GM19351 (cell line): ENCODE results near the gene LRIT1.
"Not testable (repeated sequence)": the region's sequence is repeated elsewhere in the genome, so short reads cannot be mapped to it uniquely, and the experiment has no call there.

Experiments used
- ATAC-seq: cut with Tn5 transposase; IDR thresholded peaks from one replicate; pipeline ENCODE4 v1.9.1; 2021; ENCODE audit warnings: mild to moderate bottlenecking, moderate library complexity; ENCODE audit not compliant: unreplicated experiment

LRIT1 gene, protein sequence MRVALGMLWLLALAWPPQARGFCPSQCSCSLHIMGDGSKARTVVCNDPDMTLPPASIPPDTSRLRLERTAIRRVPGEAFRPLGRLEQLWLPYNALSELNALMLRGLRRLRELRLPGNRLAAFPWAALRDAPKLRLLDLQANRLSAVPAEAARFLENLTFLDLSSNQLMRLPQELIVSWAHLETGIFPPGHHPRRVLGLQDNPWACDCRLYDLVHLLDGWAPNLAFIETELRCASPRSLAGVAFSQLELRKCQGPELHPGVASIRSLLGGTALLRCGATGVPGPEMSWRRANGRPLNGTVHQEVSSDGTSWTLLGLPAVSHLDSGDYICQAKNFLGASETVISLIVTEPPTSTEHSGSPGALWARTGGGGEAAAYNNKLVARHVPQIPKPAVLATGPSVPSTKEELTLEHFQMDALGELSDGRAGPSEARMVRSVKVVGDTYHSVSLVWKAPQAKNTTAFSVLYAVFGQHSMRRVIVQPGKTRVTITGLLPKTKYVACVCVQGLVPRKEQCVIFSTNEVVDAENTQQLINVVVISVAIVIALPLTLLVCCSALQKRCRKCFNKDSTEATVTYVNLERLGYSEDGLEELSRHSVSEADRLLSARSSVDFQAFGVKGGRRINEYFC

GRCh38 chr10:84241185-84241790 lies at the start of gene LRIT1:
Gene LRIT1, minus strand, starts transcription at chr10:84241546. Its CDS starts 107 bp downstream, at chr10:84241439.
- no peak for ATAC-seq

DNA sequence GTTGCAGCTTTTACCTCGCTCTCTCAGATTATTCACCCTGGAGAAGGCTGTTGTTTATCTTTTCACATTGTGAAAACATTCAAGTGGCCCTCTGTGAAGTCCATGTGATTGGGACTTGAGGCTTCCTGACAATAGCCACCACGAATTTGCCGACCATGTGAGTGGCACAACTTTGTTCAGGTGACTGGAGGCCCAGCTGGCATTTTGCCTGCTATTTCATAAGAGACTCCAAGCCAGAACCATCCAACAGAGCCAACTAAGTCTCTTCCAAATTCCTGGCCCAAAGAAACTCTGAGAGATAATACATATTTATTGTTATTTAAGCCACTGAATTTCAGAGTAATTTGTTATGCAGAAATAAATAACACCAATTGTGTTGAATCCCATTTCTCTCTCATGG lies 48.9 kb upstream of the LRIT1 start:
- no peak for ATAC-seq

DNA sequence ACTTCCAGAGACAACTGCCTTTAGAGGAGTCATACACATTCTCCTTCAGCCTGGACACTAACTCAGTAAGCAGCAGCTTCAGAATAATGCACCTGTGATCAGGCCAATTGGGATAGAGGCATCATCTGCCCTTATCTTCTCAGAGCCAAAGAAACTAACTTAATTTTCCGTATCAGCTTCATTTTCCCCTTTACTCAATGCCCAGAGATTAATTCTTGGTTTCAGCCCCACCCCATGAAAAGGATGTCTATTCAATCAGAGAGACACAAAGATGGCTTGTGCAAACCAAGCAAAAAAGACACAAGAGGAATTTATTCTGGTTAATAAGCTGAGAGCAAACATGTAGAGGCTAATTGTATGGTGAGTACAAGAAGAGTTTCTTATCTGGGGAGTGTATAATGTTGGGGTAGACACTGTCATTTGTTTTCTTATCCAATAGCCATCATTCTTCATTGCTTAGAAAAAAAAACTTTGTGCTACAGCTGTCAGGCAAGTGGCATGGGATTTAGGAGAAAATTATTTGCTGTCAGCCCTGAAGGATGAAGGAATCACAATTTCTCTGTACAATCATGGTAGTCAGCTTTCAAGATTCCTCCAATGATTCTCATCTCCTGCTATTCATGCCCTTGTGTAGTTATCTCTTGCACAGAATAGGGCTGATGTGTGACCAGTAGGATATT lies 48.3 kb upstream of the LRIT1 start:
- no peak for ATAC-seq

DNA sequence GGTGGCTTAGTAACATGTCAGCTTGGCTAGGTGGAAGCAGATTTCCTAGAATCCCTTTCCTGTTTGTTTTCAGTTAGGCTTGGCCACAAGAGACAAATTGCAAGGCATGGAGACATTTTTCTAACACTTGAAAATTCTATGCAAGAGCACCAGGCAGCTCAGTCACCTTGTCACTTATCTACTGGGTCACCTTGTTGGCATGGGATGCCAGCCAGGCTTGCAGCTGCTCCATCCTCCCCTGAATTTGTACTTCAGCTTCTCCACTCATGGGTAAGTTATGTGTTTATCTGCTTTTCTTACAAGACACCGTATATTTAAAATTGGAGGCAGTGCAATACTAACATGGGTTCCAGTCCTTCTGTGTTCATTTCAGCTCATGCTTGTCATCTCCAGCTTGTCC lies 46.8 kb upstream of the LRIT1 start:
- no peak for ATAC-seq

- no peak for ATAC-seq
Observed at GRCh38 chr10:84286695-84287094, 45.3 kb upstream of the LRIT1 start.

DNA sequence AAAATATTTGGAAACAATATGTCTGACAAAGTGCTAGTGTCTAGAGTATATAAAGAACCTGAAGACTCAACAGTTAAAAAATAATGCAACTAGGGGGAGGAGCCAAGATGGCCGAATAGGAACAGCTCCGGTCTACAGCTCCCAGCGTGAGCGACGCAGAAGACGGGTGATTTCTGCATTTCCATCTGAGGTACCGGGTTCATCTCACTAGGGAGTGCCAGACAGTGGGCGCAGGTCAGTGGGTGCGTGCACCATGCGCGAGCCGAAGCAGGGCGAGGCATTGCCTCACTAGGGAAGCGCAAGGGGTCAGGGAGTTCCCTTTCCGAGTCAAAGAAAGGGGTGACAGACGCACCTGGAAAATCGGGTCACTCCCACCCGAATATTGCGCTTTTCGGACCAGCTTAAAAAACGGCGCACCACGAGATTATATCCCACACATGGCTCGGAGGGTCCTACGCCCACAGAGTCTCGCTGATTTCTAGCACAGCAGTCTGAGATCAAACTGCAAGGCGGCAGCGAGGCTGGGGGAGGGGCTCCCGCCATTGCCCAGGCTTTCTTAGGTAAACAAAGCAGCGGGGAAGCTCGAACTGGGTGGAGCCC lies 38.6 kb upstream of the LRIT1 start:
- ATAC-seq, result not testable (repeated sequence)

DNA sequence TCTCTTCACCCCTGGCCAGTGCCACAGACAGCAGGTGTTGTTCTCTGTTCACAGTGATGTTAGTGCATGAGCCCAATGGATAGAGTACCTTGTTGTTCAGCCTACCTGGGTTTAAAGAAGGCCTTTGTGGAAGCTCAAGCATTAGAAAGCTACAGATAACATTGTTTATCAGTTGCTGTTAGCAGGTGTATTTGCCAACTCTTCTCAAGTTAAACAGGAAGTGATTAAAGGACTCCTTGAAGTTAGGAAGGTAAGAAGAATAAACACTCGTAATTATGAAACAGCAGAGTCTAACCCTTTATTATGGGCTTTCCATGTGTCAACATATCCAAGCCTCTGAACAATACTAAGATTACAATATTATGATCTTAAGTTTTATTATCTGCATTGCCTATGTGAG lies 29.4 kb upstream of the LRIT1 start:
- no peak for ATAC-seq

DNA sequence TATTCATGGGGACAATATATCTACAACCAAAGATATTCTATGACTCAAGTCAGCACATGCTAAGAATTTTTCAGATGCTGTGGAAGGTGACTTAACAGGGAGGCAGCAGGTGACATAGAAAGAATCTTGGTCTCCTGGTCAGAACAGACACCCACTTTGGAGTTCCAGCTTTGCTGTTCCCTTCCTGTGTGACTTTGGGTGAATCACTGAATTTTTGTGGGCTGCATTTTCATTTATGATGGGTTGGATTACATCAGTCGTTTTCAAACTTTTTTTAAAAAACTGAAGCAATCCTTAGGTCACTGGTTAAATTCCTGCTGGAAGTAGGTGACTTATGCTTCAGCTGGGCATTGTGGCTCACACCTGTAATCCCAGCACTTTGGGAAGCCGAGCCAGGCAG lies 28.4 kb upstream of the LRIT1 start:
- ATAC-seq, result no peak

DNA sequence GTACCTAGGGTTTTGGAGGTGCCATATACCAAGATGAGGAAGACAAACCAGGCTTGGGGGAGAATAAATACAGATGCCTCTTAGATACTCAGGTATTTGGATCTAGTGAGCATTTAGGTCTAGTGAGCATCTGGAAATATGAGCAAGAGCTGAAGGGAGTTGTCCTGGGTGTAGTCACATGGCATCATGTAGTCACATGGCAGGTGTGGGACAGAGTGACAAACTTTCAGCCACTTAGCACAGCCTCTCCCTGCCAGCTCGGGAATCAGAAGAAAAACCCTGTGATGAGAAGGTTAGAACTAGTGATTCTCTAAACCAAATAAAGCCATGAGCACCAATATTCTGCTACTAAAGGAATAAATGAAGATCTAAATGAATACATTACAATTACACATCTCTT lies 27.8 kb upstream of the LRIT1 start:
- no peak for ATAC-seq

DNA sequence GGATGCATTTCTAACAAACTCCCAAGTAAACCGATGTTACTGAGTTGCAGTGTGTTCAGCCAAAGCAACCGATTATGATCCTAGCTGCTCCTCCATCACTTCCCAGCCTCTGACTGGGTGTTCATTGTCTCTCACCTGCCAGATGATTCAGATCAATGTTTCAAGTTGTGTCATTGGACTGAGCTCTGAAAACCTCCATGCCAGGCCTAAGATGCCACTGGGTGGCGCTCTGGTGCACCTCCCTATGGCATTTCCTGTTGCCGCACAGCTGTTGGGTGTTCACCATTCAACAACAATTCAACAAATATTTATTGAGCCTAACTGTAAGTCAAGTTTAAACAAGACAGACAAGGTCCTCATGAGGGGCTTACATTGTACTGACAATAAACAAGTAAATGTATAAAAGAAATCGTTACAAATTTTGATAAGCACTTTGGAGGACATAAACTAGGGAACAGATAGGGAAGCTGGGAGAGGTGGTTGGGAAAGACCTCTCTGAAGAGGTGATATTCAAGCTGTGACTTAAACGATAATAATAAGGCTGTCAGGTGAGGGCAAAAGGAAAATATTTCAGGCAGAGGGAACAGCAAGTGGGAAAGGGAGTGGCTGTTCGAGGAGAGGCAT lies 26.3 kb upstream of the LRIT1 start:
- peak; percentile 72 for ATAC-seq

DNA sequence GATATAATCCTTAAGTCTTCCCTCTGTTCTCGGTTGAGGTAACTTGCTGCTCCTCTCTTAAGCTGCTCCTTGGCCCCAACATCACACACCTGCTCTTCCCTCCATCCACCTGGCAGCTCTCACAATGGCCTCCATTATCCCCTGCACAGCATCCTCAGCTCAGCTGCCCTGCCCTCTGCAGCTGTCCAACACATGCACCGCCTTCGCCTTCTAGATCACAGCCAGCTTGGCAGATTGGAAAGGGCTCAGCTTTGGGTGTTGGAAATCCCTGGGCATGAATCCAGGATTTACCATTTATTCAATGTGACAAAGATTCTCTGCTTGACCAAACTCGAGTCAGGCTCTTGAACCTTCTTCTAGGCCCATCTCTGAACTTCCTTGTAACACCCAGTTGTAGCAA lies 24.1 kb upstream of the LRIT1 start:
- no peak for ATAC-seq

DNA sequence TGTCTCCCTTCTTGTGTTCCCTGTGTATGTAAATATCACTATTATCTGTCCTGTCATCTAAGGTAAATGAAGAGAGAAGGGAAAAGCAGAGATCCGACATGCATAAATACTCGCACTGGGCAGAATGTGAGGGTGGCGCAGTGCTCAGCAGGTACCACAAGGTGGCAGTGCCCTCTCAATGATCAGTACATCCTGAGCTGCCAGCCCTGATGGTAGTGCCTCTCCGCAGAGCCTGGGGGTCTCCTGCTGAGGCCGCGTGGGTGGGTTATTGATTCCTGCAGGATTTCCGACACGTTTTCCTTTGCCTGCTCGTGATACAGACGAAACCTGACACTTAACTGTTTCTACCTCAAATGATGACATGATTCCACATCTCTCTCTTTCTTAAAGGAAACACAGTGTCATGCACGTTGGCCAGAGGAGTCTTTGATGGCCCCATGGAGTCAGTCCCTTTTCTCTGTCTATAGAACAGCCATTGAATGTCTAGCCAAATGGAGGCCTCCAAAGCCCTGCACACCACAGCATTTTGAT lies 23.3 kb upstream of the LRIT1 start:
- peak; percentile 93 for ATAC-seq

DNA sequence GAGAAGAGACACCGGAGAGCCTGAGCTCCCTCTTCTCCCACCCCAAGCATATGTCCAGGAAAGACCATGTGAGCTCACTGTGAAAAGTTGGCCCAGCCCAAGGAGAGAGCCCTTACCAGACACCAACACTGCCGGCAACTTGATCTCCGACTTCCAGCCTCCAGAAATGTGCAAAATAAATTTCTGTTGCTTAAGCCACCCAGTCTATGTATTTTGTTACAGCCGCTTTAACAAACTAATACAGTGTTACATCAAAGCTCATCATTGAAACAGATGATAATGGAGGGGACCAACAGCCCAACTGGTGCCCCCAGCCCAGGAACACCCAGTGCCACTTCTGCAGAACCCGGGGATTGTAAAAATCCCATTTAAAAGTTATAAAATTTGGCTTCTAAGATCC lies 22.4 kb upstream of the LRIT1 start:
- ATAC-seq, result no peak

DNA sequence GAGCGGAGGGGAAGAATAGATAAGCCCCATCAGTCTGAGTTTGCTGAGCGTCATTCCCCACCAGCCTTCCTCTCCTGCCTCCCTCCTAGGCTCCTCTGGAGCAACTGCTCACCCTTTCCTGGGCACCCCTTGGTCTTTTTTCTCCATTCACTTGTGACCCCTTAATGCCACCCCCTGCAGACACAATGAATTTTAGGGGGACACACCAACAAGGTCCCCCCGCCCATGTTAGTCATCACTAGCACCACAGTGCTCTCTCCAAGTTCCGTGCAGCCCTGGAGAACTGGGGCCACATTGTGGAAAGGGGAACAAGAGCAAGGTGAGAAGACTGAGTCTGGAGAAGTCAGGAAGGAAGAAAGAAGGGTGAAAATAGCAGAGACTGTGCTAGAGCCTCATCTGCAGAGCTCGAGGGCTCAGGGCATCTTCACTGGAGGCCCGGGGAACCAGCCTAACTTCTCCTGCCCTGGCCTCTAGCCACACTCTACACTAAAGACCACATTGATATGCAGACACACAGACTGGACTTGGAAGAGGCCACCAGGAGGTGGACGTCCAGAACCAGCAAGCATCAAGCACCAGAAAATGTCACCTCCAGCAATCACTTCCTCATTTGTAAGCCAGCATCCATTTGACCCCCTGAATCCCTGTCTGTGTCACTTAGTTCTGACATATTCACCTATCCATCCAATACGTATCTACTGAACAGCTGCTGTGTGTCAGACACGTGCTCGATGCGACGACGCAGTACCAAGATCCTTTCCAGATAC lies 21.0 kb upstream of the LRIT1 start:
- ATAC-seq, result no peak

DNA sequence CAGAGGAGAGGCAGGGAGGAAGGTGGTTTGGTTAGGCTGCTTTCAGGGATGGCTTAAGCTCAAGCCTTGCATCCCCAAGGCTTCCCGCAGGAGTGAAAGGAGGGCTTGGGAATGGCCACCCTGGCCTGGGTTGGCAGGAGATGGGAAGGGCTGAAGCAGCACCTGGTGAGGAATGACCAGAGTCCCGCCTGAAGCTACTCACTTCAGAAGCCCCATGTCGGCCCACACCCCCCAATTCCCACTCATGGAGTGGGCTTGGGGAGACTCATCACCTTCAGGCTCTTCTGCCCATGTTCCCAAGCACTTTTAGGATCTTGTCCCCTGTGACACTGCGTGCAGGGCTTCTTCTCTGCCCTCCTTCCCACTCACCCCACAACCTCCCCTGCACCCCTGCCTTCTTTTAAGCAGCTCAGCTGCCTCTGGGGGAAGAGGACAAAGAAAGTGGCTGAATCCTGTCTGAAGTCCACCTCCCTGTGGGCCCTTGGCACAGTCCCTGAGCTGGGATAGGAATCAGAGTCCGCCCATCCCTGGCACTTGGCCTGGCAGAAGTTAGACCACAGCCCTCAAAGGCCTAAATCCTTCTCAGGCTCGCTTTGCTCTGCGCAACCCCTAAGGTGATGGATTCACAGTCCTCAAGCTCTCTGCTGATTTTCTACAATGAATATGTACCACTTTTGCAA lies 20.0 kb upstream of the LRIT1 start:
- ATAC-seq, result no peak

GRCh38 chr10:84258034-84258695 lies 16.8 kb upstream of the LRIT1 start:
- ATAC-seq, result no peak

DNA sequence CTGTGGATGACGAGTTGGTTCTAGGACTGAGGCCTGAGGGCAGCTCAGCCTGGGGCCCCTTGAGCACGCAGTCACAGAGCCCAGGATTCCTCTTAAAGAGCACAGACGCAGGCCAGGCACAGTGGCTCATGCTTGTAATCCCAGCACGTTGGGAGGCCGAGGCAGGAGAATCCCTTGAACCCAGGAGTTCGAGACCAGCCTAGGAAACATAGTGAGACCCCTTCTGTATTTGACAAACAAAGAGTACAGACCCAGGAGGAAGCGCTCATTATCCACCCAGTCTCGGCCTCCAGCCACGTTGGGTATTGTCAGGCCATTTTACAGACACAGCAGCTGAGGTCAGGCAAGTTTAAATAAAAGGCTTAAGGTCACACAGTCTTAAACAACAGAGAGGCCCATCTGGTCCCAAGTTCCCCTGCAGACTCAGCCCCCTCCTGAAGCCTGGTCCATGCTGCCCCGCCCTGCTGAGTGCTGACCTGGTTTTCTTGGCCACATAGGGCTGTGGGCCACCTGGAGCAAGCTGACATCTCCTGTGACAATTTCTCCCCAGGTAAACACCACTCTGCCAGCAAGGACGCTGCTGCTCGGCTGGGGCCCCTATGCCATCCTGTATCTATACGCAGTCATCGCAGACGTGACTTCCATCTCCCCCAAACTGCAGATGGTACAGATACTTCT lies 16.1 kb upstream of the LRIT1 start:
- no peak for ATAC-seq
